Gastroesophageal sphincter (tissue), 3 donors: Measurements from ENCODE around the gene NTRK3.

Source experiments
- POLR2A ChIP-seq, 2 donors: fragments of 450-650 bp; IDR thresholded peaks; one replicate each; pipeline ENCODE4 v1.6.1; 2017; ENCODE audit warnings: antibody characterized with exemption in 2 of 2, mild to moderate bottlenecking in 2 of 2, moderate library complexity in 1 of 2
- TF ChIP-seq, protein P1 (sequence below), 4 experiments: fragments of 200-600 bp in 2 of 4; fragments of 450-650 bp in 2 of 4; sonication (generic) in 1 of 4; IDR thresholded peaks; one replicate each; pipeline ENCODE4 v1.5.1; 2017 to 2019; ENCODE audit warnings: antibody characterized with exemption in 4 of 4, mild to moderate bottlenecking in 2 of 4, moderate library complexity in 2 of 4

DNA sequence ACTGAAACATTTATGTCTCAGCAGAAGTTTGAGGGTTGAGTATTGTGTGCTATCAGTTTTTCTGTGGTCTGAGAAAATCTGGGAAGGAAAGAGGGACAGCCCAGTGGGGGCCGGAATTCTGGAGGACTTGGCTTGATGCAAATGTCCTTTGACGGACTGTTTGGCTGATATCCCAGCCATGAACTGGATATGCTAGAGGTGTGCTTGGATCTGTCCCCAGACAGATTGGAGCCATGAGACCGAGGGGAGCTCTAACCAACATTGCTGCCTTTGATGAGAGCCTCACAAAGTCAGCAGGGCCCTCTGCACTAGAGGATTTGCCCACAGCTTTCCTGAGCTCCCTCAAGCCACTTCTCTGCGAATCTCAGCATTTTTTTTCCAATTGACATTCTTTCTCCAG lies 405.6 kb downstream of the NTRK3 start:
- TF ChIP-seq, protein P1, sequence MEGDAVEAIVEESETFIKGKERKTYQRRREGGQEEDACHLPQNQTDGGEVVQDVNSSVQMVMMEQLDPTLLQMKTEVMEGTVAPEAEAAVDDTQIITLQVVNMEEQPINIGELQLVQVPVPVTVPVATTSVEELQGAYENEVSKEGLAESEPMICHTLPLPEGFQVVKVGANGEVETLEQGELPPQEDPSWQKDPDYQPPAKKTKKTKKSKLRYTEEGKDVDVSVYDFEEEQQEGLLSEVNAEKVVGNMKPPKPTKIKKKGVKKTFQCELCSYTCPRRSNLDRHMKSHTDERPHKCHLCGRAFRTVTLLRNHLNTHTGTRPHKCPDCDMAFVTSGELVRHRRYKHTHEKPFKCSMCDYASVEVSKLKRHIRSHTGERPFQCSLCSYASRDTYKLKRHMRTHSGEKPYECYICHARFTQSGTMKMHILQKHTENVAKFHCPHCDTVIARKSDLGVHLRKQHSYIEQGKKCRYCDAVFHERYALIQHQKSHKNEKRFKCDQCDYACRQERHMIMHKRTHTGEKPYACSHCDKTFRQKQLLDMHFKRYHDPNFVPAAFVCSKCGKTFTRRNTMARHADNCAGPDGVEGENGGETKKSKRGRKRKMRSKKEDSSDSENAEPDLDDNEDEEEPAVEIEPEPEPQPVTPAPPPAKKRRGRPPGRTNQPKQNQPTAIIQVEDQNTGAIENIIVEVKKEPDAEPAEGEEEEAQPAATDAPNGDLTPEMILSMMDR (IDR thresholded peaks at IDR 0.05): no peak
- TF ChIP-seq POLR2A (IDR thresholded peaks at IDR 0.05): no peak
